NCI-H1436 treated with DMSO at 0.1 percent for 48 hours (cell line): ENCODE data around the gene OASL.

Experiments used
- DNase-seq: peaks from one replicate; lab custom pipeline; 2025; lab: John Stamatoyannopoulos, UW

Gene OASL

GRCh38 chr12:121015825-121016766, 22.9 kb downstream of the OASL start, which contains the start of gene C12orf43:
Gene C12orf43, minus strand, starts transcription at chr12:121016487. Its CDS starts 13 bp downstream, at chr12:121016474.
- DNase-seq = peak; percentile 8

- no peak for DNase-seq
Observed at GRCh38 chr12:121013715-121014114, 25.3 kb downstream of the OASL start.

- DNase-seq = no peak
Observed at GRCh38 chr12:121011820-121012219, 27.2 kb downstream of the OASL start.

GRCh38 chr12:121010860-121011259, 28.2 kb downstream of the OASL start:
- no peak for DNase-seq

- no peak for DNase-seq
Observed at GRCh38 chr12:121009741-121010140, 29.3 kb downstream of the OASL start.

- DNase-seq = no peak
Observed at GRCh38 chr12:121008347-121009098, 30.5 kb downstream of the OASL start.

GRCh38 chr12:121005346-121005815, 33.7 kb downstream of the OASL start:
- no peak for DNase-seq

- DNase-seq = no peak
Observed at GRCh38 chr12:121004253-121004815, 34.7 kb downstream of the OASL start.

GRCh38 chr12:121003650-121004049, 35.4 kb downstream of the OASL start:
- DNase-seq = no peak

GRCh38 chr12:121001841-121002483, 37.1 kb downstream of the OASL start:
- no peak for DNase-seq

- no peak for DNase-seq
Observed at GRCh38 chr12:121001060-121001459, 38.0 kb downstream of the OASL start.

GRCh38 chr12:121000530-121000929, 38.5 kb downstream of the OASL start:
- no peak for DNase-seq

GRCh38 chr12:120999191-121000120, 39.6 kb downstream of the OASL start:
- no peak for DNase-seq

- DNase-seq = no peak
Observed at GRCh38 chr12:120998435-120998834, 40.6 kb downstream of the OASL start.

- no peak for DNase-seq
Observed at GRCh38 chr12:120997448-120997847, 41.6 kb downstream of the OASL start.

- DNase-seq = no peak
Observed at GRCh38 chr12:120996133-120996746, 42.8 kb downstream of the OASL start.

GRCh38 chr12:120994589-120995337, 44.3 kb downstream of the OASL start:
- no peak for DNase-seq

GRCh38 chr12:120994059-120994458, 45.0 kb downstream of the OASL start:
- no peak for DNase-seq

- no peak for DNase-seq
Observed at GRCh38 chr12:120993496-120993895, 45.5 kb downstream of the OASL start.

- no peak for DNase-seq
Observed at GRCh38 chr12:120992989-120993388, 46.1 kb downstream of the OASL start.
